GM19468 (cell line): ENCODE data around the gene CEP104.

Experiments used
- ATAC-seq: cut with Tn5 transposase; IDR thresholded peaks from one replicate; pipeline ENCODE4 v1.9.1; 2021; ENCODE audit warnings: mild to moderate bottlenecking, moderate library complexity, moderate number of reproducible peaks; ENCODE audit not compliant: unreplicated experiment; ENCODE audit errors: extremely low read depth

Gene CEP104

GRCh38 chr1:3772027-3772714, 84.8 kb downstream of the CEP104 start:
- ATAC-seq = no peak

GRCh38 chr1:3771108-3772026, 85.6 kb downstream of the CEP104 start:
- no peak for ATAC-seq

- no peak for ATAC-seq
These were observed 86.8 kb downstream of the CEP104 start for GRCh38 chr1:3770047-3770765.

DNA sequence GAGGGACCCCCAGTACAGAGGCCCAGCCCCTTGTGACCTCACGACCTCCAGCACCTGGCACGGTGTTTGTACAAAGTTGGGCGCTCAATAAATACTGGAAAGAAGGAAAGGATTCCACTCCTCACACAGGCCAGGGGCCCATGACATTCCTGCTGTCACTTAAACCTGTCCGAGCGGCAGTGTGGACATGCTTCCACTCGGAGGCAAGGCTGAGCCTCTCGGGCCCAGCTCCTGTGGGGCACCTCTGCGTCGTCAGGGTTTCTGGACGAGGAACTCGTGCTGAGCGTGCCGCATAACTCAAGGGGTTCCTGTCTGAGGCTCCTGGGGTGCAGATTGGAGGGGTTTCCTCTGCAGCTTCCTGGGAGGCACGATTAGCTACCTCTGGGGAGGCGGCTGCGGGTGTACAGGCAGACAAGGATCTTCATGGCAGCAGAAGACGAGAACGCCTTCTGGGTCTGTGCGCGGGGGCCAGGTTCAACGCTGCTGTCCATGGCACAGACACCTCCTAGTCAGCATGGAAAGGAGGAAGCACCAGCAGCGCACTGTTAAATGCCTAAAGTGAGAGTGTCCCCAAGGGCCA, 88.1 kb downstream of the CEP104 start:
- ATAC-seq = no peak

DNA sequence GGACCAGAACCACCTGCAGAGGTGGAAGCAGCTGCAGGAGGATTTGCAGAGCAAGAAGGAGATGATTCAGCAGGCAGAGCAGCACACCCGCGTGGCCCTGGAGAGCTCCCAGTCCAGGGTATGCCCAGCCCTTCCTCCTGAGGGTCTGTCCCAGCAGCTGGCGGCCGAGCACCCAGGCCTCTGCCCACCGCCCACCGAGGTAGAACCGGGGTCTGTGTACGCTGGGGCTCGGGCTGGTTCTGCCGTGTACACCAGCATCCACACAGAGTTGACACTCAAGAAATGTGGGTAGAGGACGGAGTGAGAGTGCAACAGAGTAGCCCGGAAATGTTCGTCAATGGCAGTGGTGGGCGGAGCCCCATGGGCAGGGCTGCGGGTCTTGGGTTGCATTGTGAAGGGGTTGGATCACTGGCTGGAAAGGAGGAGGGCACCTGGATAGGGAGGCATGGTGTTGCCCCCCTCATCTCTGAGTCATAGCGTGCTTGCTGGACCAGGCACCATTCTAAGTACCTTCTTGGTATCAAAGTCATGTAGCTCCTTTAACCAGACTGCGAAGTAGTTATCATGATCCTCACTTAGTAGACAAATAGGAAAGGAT, 89.6 kb downstream of the CEP104 start:
- no peak for ATAC-seq

DNA sequence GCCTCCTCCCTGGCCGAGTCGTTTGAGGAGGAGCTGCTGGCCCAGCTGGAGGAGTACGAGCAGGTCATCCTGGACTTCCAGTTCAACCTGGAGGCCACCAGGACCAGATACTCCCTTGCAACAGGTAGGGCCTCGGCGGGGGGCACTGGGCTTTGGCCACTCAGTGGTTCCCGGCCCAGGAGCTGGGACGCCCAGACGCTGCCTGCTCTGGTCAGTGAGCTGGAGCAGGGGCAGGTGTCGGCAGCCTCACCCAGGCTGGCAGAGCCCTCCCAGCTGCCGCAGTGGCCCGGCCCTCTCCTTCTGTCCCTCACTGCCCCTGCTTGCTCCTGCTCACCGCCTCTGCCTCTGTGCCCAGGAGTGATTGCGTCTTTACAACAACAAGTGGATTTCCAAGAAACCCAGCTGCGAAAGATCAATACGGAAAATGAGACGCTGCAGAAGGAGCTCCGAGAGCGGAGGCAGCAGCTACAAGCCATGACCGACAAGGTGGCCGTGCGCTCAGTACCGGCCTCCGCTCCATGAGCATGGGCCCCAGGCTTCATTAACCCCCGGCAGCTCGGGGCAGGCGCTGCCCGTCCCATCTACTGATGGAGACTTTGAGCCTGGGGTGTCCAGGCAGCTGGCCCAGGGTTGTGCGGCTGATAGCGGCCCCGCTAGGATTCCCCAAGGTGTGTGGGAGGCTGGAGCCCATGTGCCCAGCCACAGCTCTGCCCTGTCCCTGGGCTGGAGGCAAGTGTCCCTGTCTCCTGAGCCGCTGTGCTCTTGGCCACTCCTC, 93.5 kb downstream of the CEP104 start:
- no peak for ATAC-seq

- ATAC-seq = no peak
These were observed 94.2 kb downstream of the CEP104 start for GRCh38 chr1:3762873-3763228.

GRCh38 chr1:3762151-3762872, 94.7 kb downstream of the CEP104 start:
- no peak for ATAC-seq
